Liver (tissue), 9 donors: ENCODE results near the gene USP48. TPM values are rescaled to one million over a fixed set of nuclear protein-coding genes. Genes with fewer than 3 reads are reported as not detected.

Experiments used
- DNase-seq: peaks from one replicate; pipeline ENCODE4 v3.0.0-alpha.2; 2017; ENCODE audit warnings: low spot score
- H3K27ac ChIP-seq, 2 donors: one replicate each; pipeline ENCODE4 v1.7.0; 2013; ENCODE audit warnings: inconsistent platforms in 2 of 2, low read length in 2 of 2, control low read depth in 1 of 2, low read depth in 1 of 2, mild to moderate bottlenecking in 1 of 2
- H3K27me3 ChIP-seq, 4 donors: one replicate each; pipeline versions ENCODE4 v1.6.1 to v1.7.0; 2013; ENCODE audit warnings: low read length in 3 of 4, inconsistent platforms in 1 of 4, mild to moderate bottlenecking in 1 of 4, moderate library complexity in 1 of 4; ENCODE audit not compliant: control insufficient read depth in 4 of 4, insufficient read depth in 4 of 4
- H3K36me3 ChIP-seq, 4 donors: one replicate each; pipeline versions ENCODE4 v1.6.1 to v1.7.0; 2013; ENCODE audit warnings: low read length in 3 of 4, mild to moderate bottlenecking in 3 of 4, low read depth in 1 of 4, moderate library complexity in 1 of 4; ENCODE audit not compliant: control insufficient read depth in 4 of 4, insufficient read depth in 3 of 4
- H3K4me1 ChIP-seq, 4 donors: one replicate each; pipeline versions ENCODE4 v1.6.1 to v1.7.0; 2013; ENCODE audit warnings: low read length in 3 of 4, mild to moderate bottlenecking in 3 of 4, moderate library complexity in 1 of 4; ENCODE audit not compliant: control insufficient read depth in 4 of 4, insufficient read depth in 4 of 4
- H3K4me3 ChIP-seq, 3 donors: one replicate each; pipeline versions ENCODE4 v1.6.1 to v1.7.0; 2013; ENCODE audit warnings: low read length in 3 of 3, control low read depth in 1 of 3, low read depth in 1 of 3, mild to moderate bottlenecking in 1 of 3
- H3K9ac ChIP-seq, 2 donors: one replicate each; pipeline ENCODE4 v1.7.0; 2013; ENCODE audit warnings: low read length in 2 of 2, mild to moderate bottlenecking in 2 of 2, moderate library complexity in 2 of 2, control low read depth in 1 of 2, low read depth in 1 of 2
- H3K9me3 ChIP-seq, 4 donors: one replicate each; pipeline versions ENCODE4 v1.6.1 to v1.7.0; 2013; ENCODE audit warnings: low read length in 3 of 4; ENCODE audit not compliant: control insufficient read depth in 4 of 4
- EGR1 ChIP-seq, 2 donors: IDR thresholded peaks; 2 replicates each; pipeline ENCODE4 v1.6.1; 2016 to 2018; ENCODE audit warnings: antibody characterized with exemption in 2 of 2, low read depth in 2 of 2
- FOXA1 ChIP-seq: IDR thresholded peaks from 2 replicates; pipeline ENCODE4 v1.6.1; 2016; ENCODE audit warnings: antibody characterized with exemption
- FOXA2 ChIP-seq: IDR thresholded peaks from 2 replicates; pipeline ENCODE4 v1.6.1; 2016; ENCODE audit warnings: antibody characterized with exemption
- GABPA ChIP-seq, 2 donors: IDR thresholded peaks in 1 of 2; conservative IDR thresholded peaks in 1 of 2; 2 replicates each; pipeline ENCODE4 v1.6.1; 2016; ENCODE audit warnings: antibody characterized with exemption in 2 of 2, mild to moderate bottlenecking in 1 of 2, moderate library complexity in 1 of 2
- HNF4A ChIP-seq, 2 donors: conservative IDR thresholded peaks; 2 replicates each; pipeline ENCODE4 v1.6.1; 2016; ENCODE audit warnings: antibody characterized with exemption in 2 of 2, mild to moderate bottlenecking in 2 of 2
- HNF4G ChIP-seq: IDR thresholded peaks from 2 replicates; pipeline ENCODE4 v1.6.1; 2016; ENCODE audit warnings: antibody characterized with exemption
- JUND ChIP-seq, 2 donors: IDR thresholded peaks; 2 replicates each; pipeline ENCODE4 v1.6.1; 2016; ENCODE audit warnings: antibody characterized with exemption in 2 of 2
- NR2F2 ChIP-seq: IDR thresholded peaks from 2 replicates; pipeline ENCODE4 v1.6.1; 2016; ENCODE audit warnings: antibody characterized with exemption
- RAD21 ChIP-seq, 2 donors: IDR thresholded peaks; 2 replicates each; pipeline ENCODE4 v1.6.1; 2016; ENCODE audit warnings: antibody characterized with exemption in 2 of 2, mild to moderate bottlenecking in 2 of 2
- RXRA ChIP-seq, 2 donors: IDR thresholded peaks; 2 replicates each; pipeline ENCODE4 v1.6.1; 2017 to 2018; ENCODE audit warnings: antibody characterized with exemption in 2 of 2, mild to moderate bottlenecking in 1 of 2
- SP1 ChIP-seq: IDR thresholded peaks from 2 replicates; pipeline ENCODE4 v1.6.1; 2018; ENCODE audit warnings: antibody characterized with exemption, mild to moderate bottlenecking
- TAF1 ChIP-seq: conservative IDR thresholded peaks from 2 replicates; pipeline ENCODE4 v1.6.1; 2016; ENCODE audit warnings: antibody characterized with exemption, mild to moderate bottlenecking
- YY1 ChIP-seq: IDR thresholded peaks from 2 replicates; pipeline ENCODE4 v1.6.1; 2016; ENCODE audit warnings: antibody characterized with exemption, mild to moderate bottlenecking
- WGBS: extraction: QIAGEN DNeasy Blood & Tissue Kit; methylation state at CpG from one replicate; pipeline ENCODE4 v1.1.7; 2013; 5-methylcytosine and 5-hydroxymethylcytosine counted together
- polyA plus RNA-seq, 2 donors: library from polyadenylated mRNA; stranded (reverse) in 1 of 2; unstranded in 1 of 2; fragments of 200-250 nt in 1 of 2; fragments of >200 nt in 1 of 2; fragmentation: Nextera tagmentation in 1 of 2; extraction: Ambion mirVana in 1 of 2; gene quantifications; one replicate each; pipeline versions ENCODE4 v1.2.1 to v1.2.3, GENCODE V29; 2013 to 2015
- total RNA-seq, 2 donors: library from RNA; depleted of rRNA; stranded (reverse); fragments of >200 nt; gene quantifications; one replicate each; pipeline ENCODE4 v1.2.3, GENCODE V29; 2014
- TF ChIP-seq, protein P1 (sequence below): IDR thresholded peaks from 2 replicates; pipeline ENCODE4 v1.6.1; 2016; ENCODE audit warnings: antibody characterized with exemption
- TF ChIP-seq, protein P2 (sequence below): IDR thresholded peaks from 2 replicates; pipeline ENCODE4 v1.6.1; 2016; ENCODE audit warnings: antibody characterized with exemption, mild to moderate bottlenecking
- TF ChIP-seq, protein P3 (sequence below): fragments of 150-350 bp; IDR thresholded peaks from 2 replicates; pipeline ENCODE4 v1.5.1; 2017; ENCODE audit warnings: improper control_type of control experiment, low read depth, low read length; ENCODE audit not compliant: missing input control
- TF ChIP-seq, protein P4 (sequence below): IDR thresholded peaks from 2 replicates; pipeline ENCODE4 v1.6.1; 2016; ENCODE audit warnings: antibody characterized with exemption
- TF ChIP-seq, protein P5 (sequence below): IDR thresholded peaks from 2 replicates; pipeline ENCODE4 v1.6.1; 2016; ENCODE audit warnings: antibody characterized with exemption
- donor health status: healthy.
- donor health status: healthy.
- donor health status: healthy.
- donor health status: healthy.
- donor health status: healthy.

USP48 gene
- total and polyA plus RNA-seq, 4 donors: 7.8 to 34.9 (median 23.1) TPM

DNA sequence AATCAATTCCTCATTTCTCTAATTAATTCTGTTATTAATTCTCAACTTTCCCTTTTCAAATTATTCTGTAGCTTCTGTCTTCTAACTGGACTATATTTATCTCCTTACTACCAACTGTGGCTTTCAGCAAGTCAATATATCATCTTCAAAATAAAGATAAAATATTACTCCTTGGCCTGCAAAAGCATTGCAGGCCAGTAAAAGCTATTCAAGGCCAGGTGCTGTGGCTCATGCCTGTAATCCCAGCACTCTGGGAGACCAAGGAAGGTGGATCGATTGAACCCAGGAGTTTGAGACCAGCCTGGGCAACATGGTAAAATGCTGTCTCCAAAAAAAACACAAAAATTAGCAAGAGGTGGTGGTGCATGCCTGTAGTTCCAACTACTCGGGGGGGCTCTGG lies 27.9 kb downstream of the USP48 start:
- H3K4me3 ChIP-seq: no peak overlapping the region
- TF ChIP-seq YY1 (no peak), FOXA2 (no peak), EGR1 (IDR thresholded peaks at IDR 0.05; ENCODE audit: low read depth in 2 of 2) (no peak), RXRA (IDR thresholded peaks at IDR 0.05) (no peak), HNF4G (no peak)
- TF ChIP-seq, protein P1, sequence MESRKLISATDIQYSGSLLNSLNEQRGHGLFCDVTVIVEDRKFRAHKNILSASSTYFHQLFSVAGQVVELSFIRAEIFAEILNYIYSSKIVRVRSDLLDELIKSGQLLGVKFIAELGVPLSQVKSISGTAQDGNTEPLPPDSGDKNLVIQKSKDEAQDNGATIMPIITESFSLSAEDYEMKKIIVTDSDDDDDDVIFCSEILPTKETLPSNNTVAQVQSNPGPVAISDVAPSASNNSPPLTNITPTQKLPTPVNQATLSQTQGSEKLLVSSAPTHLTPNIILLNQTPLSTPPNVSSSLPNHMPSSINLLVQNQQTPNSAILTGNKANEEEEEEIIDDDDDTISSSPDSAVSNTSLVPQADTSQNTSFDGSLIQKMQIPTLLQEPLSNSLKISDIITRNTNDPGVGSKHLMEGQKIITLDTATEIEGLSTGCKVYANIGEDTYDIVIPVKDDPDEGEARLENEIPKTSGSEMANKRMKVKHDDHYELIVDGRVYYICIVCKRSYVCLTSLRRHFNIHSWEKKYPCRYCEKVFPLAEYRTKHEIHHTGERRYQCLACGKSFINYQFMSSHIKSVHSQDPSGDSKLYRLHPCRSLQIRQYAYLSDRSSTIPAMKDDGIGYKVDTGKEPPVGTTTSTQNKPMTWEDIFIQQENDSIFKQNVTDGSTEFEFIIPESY: no peak
- DNase-seq: no peak
- H3K9ac ChIP-seq: no peak overlapping the region
- H3K36me3 ChIP-seq: peaks cover 7 to 36% (median 23%) of the 10 kb centered on the region in 4 donors
- no peak overlapping the region for H3K27ac ChIP-seq
- H3K4me1 ChIP-seq: no peaks in the 10 kb centered on the region
- no peaks in the 10 kb centered on the region for H3K9me3 ChIP-seq
- WGBS: 99% methylated on average over 2 of the region's 2 CpGs
- no peaks in the 10 kb centered on the region for H3K27me3 ChIP-seq

DNA sequence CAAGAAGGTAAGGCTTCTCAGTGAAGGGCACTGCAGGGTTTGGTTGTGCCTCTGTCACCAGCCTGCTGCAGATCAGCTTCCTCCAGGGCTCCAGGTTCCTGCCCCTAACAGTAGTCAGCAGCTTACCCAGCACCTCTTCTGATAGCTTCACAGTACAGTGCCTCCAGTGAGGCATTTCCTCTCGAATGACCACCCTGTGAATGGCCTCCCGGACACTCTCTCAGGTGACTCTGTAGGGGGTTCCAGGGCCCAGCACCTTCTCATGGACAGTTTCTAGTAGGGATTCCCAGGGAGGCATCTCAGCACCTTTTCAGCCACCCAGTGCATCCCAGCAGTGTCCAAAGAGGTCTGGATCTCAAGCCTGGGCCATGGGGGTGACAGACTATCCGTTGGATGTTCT lies 28.4 kb downstream of the USP48 start:
- 95% methylated on average over 3 of the region's 3 CpGs for WGBS
- Histone ChIP-seq H3K4me3 (no peak overlapping the region), H3K9me3 (no peaks in the 10 kb centered on the region), H3K27me3 (no peaks in the 10 kb centered on the region), H3K9ac (no peak overlapping the region), H3K36me3 (peaks cover 7 to 38% (median 23%) of the 10 kb centered on the region in 4 donors), H3K4me1 (no peaks in the 10 kb centered on the region), H3K27ac (no peak overlapping the region)
- TF ChIP-seq, protein P2, sequence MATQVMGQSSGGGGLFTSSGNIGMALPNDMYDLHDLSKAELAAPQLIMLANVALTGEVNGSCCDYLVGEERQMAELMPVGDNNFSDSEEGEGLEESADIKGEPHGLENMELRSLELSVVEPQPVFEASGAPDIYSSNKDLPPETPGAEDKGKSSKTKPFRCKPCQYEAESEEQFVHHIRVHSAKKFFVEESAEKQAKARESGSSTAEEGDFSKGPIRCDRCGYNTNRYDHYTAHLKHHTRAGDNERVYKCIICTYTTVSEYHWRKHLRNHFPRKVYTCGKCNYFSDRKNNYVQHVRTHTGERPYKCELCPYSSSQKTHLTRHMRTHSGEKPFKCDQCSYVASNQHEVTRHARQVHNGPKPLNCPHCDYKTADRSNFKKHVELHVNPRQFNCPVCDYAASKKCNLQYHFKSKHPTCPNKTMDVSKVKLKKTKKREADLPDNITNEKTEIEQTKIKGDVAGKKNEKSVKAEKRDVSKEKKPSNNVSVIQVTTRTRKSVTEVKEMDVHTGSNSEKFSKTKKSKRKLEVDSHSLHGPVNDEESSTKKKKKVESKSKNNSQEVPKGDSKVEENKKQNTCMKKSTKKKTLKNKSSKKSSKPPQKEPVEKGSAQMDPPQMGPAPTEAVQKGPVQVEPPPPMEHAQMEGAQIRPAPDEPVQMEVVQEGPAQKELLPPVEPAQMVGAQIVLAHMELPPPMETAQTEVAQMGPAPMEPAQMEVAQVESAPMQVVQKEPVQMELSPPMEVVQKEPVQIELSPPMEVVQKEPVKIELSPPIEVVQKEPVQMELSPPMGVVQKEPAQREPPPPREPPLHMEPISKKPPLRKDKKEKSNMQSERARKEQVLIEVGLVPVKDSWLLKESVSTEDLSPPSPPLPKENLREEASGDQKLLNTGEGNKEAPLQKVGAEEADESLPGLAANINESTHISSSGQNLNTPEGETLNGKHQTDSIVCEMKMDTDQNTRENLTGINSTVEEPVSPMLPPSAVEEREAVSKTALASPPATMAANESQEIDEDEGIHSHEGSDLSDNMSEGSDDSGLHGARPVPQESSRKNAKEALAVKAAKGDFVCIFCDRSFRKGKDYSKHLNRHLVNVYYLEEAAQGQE: no peak
- TF ChIP-seq SP1 (no peak), HNF4G (no peak), RAD21 (IDR thresholded peaks at IDR 0.05) (no peak), TAF1 (no peak), HNF4A (conservative IDR thresholded peaks at IDR 0.05) (no peak), GABPA (IDR thresholded peaks at IDR 0.05 in 1 of 2, conservative IDR thresholded peaks at IDR 0.05 in 1 of 2) (no peak), YY1 (no peak), RXRA (IDR thresholded peaks at IDR 0.05) (no peak), FOXA2 (no peak), FOXA1 (no peak), NR2F2 (no peak), JUND (IDR thresholded peaks at IDR 0.05) (no peak), EGR1 (IDR thresholded peaks at IDR 0.05; ENCODE audit: low read depth in 2 of 2) (no peak)
- TF ChIP-seq, protein P1: no peak
- TF ChIP-seq, protein P3, sequence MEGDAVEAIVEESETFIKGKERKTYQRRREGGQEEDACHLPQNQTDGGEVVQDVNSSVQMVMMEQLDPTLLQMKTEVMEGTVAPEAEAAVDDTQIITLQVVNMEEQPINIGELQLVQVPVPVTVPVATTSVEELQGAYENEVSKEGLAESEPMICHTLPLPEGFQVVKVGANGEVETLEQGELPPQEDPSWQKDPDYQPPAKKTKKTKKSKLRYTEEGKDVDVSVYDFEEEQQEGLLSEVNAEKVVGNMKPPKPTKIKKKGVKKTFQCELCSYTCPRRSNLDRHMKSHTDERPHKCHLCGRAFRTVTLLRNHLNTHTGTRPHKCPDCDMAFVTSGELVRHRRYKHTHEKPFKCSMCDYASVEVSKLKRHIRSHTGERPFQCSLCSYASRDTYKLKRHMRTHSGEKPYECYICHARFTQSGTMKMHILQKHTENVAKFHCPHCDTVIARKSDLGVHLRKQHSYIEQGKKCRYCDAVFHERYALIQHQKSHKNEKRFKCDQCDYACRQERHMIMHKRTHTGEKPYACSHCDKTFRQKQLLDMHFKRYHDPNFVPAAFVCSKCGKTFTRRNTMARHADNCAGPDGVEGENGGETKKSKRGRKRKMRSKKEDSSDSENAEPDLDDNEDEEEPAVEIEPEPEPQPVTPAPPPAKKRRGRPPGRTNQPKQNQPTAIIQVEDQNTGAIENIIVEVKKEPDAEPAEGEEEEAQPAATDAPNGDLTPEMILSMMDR: no peak
- TF ChIP-seq, protein P4, sequence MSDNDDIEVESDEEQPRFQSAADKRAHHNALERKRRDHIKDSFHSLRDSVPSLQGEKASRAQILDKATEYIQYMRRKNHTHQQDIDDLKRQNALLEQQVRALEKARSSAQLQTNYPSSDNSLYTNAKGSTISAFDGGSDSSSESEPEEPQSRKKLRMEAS: no peak
- TF ChIP-seq, protein P5, sequence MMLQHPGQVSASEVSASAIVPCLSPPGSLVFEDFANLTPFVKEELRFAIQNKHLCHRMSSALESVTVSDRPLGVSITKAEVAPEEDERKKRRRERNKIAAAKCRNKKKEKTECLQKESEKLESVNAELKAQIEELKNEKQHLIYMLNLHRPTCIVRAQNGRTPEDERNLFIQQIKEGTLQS: no peak
- no peak for DNase-seq
